H7 (cell line): ENCODE results near the gene PCCB. TPM values are rescaled to one million over a fixed set of nuclear protein-coding genes. Genes with fewer than 3 reads are reported as not detected.
A peak's percentile ranks its signal among the peaks of the same experiment; 100 is the strongest.
"Not testable (repeated sequence)": the region's sequence is repeated elsewhere in the genome, so short reads cannot be mapped to it uniquely, and the experiment has no call there.

Experiments used
- DNase-seq: peaks from one replicate; pipeline ENCODE4 v3.0.0; 2012
- H3K27me3 ChIP-seq: 2 replicates; pipeline ENCODE4 v1.6.0; 2011; ENCODE audit warnings: mild to moderate bottlenecking, low read length; ENCODE audit not compliant: control insufficient read depth, insufficient read depth
- H3K36me3 ChIP-seq: replicated peaks from 2 replicates; pipeline ENCODE4 v1.5.1; 2011; ENCODE audit warnings: low read length; ENCODE audit not compliant: control insufficient read depth, insufficient read depth
- H3K4me3 ChIP-seq: 2 replicates; pipeline ENCODE4 v1.5.1; 2011; ENCODE audit warnings: low read depth, mild to moderate bottlenecking, control low read depth, low read length, moderate library complexity; ENCODE audit not compliant: insufficient read depth
- total RNA-seq: library from RNA; depleted of rRNA; stranded (reverse); fragments of >200 nt; shearing (Covaris generic); gene quantifications from 2 replicates; pipeline ENCODE4 v1.2.3, GENCODE V29; 2014; rRNA removed

Gene PCCB
- total RNA-seq = 98.0 and 117 TPM in 2 replicates

DNA sequence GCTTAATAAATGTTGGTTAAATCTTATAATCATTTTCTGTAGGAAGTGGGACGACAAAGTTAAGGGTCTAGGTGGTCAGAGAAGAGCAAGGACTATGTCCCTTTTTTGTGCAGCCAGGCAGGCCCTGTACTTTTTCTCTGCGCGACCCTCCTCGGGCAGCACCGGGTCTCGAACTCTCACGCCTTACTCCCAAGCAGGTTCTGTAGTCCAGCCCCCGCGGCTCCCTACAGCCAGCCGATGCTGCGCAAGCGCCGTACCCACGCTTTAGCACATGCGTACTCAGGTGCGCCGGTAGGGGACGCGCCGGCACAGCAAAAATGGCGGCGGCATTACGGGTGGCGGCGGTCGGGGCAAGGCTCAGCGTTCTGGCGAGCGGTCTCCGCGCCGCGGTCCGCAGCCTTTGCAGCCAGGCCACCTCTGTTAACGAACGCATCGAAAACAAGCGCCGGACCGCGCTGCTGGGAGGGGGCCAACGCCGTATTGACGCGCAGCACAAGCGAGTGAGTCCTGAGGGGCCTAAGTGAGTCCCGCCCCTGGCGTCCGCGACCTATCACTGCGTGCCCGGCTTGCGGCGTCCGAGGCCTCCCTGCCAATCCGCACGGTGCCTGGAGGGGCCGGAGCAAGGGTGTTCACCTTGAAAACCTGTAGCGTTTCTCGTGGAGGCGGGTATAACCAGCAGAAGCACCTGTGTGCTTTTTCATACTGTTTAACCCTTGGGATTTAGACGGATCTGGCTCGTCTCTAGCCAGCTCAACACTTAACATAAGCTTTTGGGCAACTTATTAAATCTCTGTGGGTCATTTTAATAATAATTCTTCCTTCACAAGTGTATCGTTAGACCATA lies at the start of gene PCCB:
Gene PCCB (plus strand): TSS at position 282 of the 844 bp plus-strand sequence. CDS start 36 bp downstream, at position 318.
- H3K27me3 ChIP-seq = no peaks in the 10 kb centered on the region
- H3K36me3 ChIP-seq = no peaks in the 10 kb centered on the region
- DNase-seq = peak; percentile 96
- H3K4me3 ChIP-seq = peak within 1 kb of the TSS; percentile 69

DNA sequence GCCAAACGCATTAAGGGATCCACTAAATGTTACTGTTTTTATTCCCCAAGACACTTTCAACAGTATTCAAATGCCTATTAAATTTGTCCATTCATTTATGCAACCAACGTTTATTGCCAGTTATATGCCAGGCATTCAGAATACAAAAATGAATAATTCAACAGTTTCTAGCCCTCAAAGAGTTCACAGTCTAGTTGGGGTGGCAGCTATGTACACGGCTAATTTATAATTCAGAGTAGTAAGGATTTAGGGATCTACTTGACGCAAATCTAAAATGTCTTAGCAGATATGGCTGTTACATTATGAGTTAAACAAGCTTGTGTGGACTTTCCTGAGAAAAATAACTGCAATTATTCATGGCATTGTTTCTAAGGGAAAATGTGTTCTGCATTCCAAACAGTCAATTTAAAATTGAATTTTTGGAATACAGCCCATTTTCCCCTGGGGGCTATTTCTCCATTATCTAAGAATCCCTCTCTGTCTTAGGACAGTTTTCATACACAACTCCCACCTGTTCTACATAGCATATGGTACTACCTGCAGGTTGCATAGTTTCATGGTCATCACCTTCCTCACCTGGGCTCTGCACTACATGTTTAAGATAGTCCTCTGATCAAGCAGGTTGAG lies 42.5 kb upstream of the PCCB start:
- Histone ChIP-seq H3K27me3 (no peaks in the 10 kb centered on the region), H3K4me3 (no peak overlapping the region), H3K36me3 (no peaks in the 10 kb centered on the region)
- no peak for DNase-seq

DNA sequence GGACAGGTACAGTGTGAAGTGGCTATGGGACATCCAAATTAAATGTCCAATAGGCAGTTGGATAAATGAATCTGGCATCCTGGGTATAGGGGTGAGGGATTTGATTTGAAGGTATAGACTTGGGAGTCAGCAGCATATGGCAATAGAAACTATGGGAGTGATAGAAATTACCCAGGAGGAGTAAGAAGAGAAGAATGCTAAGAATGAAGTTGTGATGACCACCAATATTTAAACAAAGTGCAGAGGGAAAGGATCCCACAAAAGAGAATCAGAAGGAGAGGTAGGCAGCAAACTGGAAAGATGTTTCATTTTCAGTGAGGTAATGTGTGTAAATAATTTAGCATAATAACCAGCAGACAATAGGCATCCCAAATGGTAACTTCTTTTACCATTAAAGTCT lies 40.2 kb upstream of the PCCB start:
- Histone ChIP-seq H3K36me3 (no peaks in the 10 kb centered on the region), H3K4me3 (no peak overlapping the region), H3K27me3 (no peaks in the 10 kb centered on the region)
- DNase-seq = no peak

DNA sequence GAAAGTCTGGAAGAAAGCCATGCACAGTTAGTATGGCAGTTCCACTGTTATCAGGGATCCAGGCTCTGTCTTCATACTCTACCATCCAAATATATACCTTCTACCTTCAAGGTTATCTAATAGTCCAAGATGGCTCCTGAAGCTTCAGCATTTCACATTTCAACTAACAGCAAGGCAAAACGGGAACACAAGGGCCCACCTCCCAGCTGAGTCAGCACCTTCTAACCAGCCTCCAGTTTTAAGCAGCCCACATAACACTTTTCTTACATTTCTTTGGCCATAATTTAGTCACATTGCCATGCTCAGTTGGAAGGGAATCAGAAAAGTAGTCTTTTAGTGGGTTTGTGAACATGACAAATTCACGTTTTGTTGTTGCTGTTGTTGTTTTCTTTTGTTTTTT lies 38.6 kb upstream of the PCCB start:
- H3K4me3 ChIP-seq = no peak overlapping the region
- no peak for DNase-seq
- H3K27me3 ChIP-seq = no peaks in the 10 kb centered on the region
- H3K36me3 ChIP-seq = no peaks in the 10 kb centered on the region

DNA sequence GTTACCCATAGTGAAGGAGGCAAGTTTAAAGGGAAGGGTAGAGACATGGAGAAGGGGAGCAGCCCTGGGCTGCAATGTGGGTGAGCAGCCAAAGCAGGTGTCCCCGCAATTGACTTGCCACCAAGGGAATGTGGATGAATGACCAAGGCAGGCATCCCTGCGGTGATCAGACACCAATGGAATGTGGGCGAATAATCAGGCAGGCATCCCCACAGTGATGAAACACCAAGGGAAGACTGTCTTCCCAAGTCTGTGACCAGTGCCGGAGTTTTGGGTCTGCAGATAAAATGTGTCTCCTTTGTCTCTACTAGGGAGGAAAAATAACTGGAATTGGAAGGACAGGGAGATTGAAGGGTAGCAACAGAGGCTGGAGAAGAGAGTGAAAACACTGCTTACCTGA lies 27.4 kb upstream of the PCCB start:
- H3K4me3 ChIP-seq, DNase-seq, H3K36me3 ChIP-seq, H3K27me3 ChIP-seq: not testable (repeated sequence)

DNA sequence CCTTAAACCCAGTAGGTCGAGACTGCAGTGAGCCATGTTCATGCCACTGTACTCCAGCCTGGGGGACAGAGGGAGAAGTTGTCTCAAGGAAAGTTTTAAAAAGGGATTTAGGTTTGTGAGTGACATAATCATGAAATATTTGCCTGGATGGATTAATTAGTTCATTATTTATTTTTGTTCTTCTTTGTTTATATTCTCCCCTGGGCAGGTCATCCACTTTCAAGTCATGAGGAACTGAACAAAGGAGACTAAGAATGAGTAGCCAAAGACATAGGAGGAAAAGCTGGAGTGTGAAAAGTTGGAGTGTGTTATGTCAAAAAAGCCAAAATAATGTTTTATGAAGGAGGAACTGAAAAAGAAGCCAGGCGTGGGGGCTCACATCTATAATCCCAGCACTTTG lies 17.7 kb upstream of the PCCB start:
- no peaks in the 10 kb centered on the region; the same call in 1 of the 2 replicates for H3K27me3 ChIP-seq
- no peaks in the 10 kb centered on the region for H3K36me3 ChIP-seq
- H3K4me3 ChIP-seq = no peak overlapping the region
- DNase-seq = no peak

DNA sequence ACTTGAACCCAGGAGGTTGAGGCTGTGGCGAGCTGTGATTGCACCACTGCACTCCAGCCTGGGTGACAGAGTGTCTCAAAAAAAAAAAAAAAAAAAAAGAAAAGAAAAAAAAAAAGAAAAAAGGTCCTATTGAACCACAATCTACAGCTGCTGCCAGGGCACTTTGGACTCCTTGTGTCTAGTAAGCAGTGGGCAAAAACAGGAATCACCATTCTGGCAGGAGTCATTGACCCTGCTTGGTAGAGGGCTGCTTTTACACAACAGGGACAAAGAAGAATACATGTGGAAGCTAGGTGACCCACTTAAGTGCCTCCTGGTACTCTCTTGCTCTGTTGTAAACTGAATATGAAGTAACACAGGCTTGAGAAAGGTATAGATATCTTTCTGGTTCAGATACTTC lies 14.6 kb upstream of the PCCB start:
- no peak for DNase-seq
- no peaks in the 10 kb centered on the region for H3K36me3 ChIP-seq
- no peak overlapping the region for H3K4me3 ChIP-seq
- H3K27me3 ChIP-seq = no peaks in the 10 kb centered on the region; the same call in 1 of the 2 replicates

DNA sequence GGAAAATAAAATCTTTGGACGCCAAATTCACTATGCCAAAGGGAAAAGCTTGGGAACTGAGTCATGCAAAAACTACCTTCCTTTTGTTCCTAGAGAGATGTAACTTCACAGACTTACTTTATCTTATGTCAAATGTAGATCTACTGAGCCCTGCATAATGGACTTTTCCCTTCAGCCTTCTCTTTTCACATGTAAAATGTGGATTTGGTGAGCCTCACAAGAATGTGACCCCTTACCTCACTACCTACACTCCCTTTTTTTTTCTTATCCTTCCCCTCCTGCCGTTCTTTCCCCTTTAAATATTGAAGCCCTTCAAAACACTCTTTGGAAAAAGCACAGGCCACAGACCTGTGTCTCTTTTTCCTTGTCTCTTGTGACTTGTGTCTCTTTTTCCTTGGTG lies 14.0 kb upstream of the PCCB start:
- no peak for DNase-seq
- H3K4me3 ChIP-seq = no peak overlapping the region

DNA sequence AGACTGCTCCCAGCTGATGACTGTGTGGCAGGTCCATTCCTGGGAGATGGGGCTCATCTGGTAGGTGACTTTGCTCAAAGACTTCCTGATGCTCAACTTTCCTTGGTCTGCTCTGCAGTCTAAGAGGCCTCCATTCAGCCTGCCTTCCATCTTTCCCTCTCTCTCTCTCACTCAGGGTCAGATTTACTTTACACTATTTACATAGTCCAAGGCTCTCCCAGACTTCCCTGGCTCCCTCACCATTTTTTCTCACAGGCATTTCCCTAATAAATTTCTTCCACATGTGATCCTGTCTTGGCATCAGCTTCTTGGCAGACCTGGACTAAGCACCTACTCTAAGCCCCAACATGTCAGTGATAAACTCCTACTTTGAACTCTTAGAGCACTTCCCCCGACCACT lies 13.0 kb upstream of the PCCB start:
- Histone ChIP-seq H3K4me3 (no peak overlapping the region), H3K36me3 (no peaks in the 10 kb centered on the region), H3K27me3 (no peaks in the 10 kb centered on the region; the same call in 1 of the 2 replicates)
- no peak for DNase-seq

More for the DNA sequence above, 14.0 kb upstream of the PCCB start:
- no peaks in the 10 kb centered on the region for H3K36me3 ChIP-seq
- no peaks in the 10 kb centered on the region; the same call in 1 of the 2 replicates for H3K27me3 ChIP-seq

DNA sequence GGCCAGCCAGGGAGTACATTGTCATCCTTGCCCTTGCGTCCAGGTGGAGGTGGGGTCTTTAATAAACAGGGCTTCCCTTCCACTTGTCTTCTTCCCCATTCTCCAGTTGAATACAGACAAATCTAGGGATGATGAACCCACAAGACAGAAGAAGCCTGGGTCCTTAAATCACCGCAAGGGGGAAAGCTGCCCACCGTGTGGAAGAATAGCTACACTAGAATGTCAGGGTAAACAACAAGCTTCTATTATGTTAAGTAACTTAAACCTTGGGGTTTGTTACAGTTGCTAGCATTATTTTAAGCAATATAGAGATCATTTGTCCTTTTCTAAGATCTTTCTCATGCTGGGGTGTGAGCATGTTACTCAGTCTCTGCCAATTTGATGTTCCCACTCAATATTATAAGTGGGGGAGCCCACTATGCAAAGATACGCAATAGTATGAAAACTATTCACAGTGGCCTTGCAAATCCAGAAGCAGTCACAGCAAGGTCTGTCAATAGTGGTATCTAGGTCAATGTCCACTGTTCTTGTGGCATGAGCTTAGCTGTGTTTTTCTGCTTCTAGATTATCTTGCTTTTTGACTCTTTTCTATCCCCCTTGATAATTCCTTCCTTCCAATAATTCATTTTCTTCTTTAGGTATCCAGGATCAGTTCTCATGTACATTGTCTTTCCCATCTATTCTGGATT lies 12.0 kb upstream of the PCCB start:
- Histone ChIP-seq H3K27me3 (no peaks in the 10 kb centered on the region; the same call in 1 of the 2 replicates), H3K4me3 (no peak overlapping the region), H3K36me3 (no peaks in the 10 kb centered on the region)
- DNase-seq = peak; percentile 38

DNA sequence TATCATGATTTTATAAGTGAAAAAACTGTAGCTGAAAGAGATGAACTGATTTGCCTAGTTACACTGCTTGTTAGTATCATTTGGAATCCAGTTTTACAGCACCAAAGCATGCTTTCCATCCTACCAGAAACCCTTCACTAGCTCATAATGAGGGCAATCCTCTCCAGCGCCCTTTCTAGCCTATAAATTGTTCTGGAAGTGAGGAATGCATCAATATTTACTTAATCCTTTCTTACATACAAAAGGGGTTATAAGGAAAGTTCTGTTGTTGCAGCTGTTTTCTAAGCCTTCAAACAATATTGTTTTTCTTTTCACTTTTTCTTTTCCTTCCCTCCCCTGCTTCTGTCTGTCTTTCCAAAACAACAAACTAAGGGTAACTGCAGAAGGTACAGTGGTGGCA lies 11.0 kb upstream of the PCCB start:
- H3K4me3 ChIP-seq = no peak overlapping the region
- no peaks in the 10 kb centered on the region; the same call in 1 of the 2 replicates for H3K27me3 ChIP-seq
- DNase-seq = no peak
- no peaks in the 10 kb centered on the region for H3K36me3 ChIP-seq

DNA sequence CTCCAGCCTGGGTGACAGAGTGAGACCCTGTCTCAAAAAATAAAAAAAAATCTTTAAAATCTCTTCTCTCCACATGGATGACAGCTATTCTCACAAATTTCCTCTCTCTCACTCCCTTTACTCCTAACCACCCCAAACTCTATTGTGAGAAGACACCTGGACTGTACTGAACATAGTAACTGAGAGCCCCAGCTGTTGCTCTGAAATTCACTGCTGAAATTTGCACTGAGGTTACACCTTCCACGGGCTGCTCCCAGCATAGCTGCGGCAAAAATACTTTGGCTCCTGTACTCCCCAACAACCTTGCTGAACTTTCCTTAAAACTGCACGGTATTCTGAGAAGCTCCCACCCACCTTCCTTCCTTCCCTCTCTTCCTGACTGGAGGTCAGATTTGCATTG lies 4.4 kb upstream of the PCCB start:
- H3K27me3 ChIP-seq = no peaks in the 10 kb centered on the region
- DNase-seq = no peak
- H3K36me3 ChIP-seq = no peaks in the 10 kb centered on the region
- H3K4me3 ChIP-seq = no peak overlapping the region

DNA sequence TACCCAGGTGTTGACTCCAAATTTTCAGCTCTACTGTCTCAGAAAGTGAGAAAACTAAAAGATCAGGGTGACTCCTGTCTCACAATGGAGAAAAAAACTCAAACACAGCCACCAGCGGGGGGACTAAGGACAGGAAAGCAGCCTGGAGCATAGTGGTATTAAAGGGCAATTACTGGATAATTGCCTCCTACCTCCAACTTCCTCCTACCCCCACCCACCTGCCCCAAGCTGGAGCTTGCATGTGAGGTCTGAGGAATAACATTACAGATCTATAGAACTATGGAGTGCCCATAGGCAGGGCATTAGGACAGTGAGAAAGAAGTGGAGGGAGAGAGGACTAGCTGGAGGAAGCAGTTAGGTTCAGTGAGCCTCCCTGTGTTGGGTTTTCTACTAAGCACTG lies 2.7 kb upstream of the PCCB start:
- Histone ChIP-seq H3K36me3 (no peaks in the 10 kb centered on the region), H3K4me3 (no peak overlapping the region), H3K27me3 (no peaks in the 10 kb centered on the region)
- peak; percentile 28 for DNase-seq

DNA sequence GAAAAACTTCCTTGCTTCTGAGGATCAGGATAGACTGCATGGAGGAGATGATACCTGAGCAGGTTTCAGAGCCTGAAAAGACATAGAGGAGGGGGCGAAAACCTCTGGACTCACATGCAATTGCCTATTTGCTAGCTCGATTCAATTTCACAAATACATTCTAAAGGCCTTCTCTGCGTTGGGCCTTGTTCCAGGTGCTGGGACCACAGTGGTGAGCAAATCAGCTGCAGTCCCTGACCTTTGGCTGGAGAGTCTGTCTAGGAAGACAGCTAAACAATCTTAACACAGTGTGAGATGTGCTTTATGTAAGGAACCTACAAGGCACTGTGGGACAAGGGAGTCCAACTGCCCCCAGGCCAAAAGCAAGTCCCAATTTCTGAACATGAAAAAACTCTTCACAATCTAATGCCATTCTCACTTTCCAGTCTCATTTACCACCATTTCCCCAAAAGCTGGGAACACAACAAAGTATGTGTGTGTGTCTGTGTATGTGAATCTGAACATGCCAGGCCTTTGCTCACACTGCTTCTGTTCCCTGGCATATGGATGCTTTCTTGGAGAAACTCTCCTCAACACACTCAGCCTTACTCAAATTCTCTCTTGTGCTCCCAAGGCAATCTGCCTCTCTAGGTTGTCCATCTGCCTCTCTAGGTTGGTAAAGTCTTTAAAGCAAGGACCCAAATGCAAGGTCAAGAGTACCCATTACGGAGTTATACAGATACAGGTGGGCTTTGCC lies 2.1 kb upstream of the PCCB start:
- no peak for DNase-seq
- H3K4me3 ChIP-seq = no peak overlapping the region
- H3K27me3 ChIP-seq = no peaks in the 10 kb centered on the region
- H3K36me3 ChIP-seq = no peaks in the 10 kb centered on the region
